GM23248 (cell line): ENCODE data around the gene SEMA6A.

ENCODE experiments used
- EZH2 ChIP-seq: fragments of 200-600 bp; sonication (generic); IDR thresholded peaks from 2 replicates; pipeline ENCODE4 v1.6.1; 2018; ENCODE audit warnings: antibody characterized with exemption, mild to moderate bottlenecking; ENCODE audit not compliant: insufficient read depth, poor library complexity, severe bottlenecking
- EZH2phosphoT487 ChIP-seq: fragments of 200-600 bp; sonication (generic); IDR thresholded peaks from 2 replicates; pipeline ENCODE4 v1.6.1; 2018; ENCODE audit warnings: antibody characterized with exemption, moderate library complexity, mild to moderate bottlenecking, low read depth; ENCODE audit not compliant: insufficient read depth

DNA sequence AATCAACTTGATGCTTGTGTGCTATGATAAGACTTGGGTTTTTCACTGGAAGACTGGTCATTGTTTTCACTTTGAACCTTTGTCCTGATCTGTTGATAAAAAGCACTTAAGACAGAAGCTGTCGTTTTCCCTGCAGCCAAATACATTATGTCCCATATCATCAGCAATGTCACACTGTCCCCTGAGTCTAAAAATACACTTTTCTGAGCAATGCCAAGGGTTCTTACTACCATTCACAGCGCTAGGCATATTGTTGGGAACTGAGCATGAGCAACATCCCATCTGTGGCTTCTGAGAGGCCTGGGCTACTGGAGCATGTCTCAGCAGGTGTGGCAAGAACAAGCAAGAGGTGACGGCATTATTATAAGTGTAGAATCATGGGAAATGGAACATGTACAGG is 81.8 kb downstream of the SEMA6A start:
- TF ChIP-seq EZH2 (no peak), EZH2phosphoT487 (no peak)
